Caki2 (cell line): ENCODE data around the gene PFAS. TPM values are rescaled to one million over a fixed set of nuclear protein-coding genes. Genes with fewer than 3 reads are reported as not detected.
A peak's percentile ranks its signal among the peaks of the same experiment; 100 is the strongest.

Source experiments
- DNase-seq: peaks from one replicate; pipeline ENCODE4 v3.0.0-alpha.2; 2015; ENCODE audit warnings: low read depth
- in situ Hi-C: cut with HindIII; loops from 2 replicates; pipeline ENCODE4 v1.10.0; 2016; ENCODE audit warnings: low sequenced_read_pairs, low pct_unique_long_range_greater_than_20kb, mixed read lengths
- total RNA-seq: library from RNA; depleted of rRNA; stranded (reverse); fragments of >200 nt; shearing (Covaris generic); gene quantifications from 2 replicates; pipeline ENCODE4 v1.2.3, GENCODE V29; 2014; ENCODE audit warnings: low replicate concordance

The PFAS gene
- total RNA-seq, 1 experiment from 2014 or later: 30.2 TPM

- no peak for DNase-seq
- in situ Hi-C loops: no loop called here
Observed at GRCh38 chr17:8287651-8288335, 38.7 kb downstream of the PFAS start.

- in situ Hi-C loops: no loop called here
- peak; percentile 71 for DNase-seq
Observed at GRCh38 chr17:8288336-8289102, 39.4 kb downstream of the PFAS start, which contains the start of gene RANGRF. TSS of gene RANGRF (plus strand) at chr17:8288670. CDS start at chr17:8288789, 119 bp downstream.

- DNase-seq: no peak
- in situ Hi-C loops: no loop called here
Observed at GRCh38 chr17:8289103-8289397, 40.0 kb downstream of the PFAS start.

DNA sequence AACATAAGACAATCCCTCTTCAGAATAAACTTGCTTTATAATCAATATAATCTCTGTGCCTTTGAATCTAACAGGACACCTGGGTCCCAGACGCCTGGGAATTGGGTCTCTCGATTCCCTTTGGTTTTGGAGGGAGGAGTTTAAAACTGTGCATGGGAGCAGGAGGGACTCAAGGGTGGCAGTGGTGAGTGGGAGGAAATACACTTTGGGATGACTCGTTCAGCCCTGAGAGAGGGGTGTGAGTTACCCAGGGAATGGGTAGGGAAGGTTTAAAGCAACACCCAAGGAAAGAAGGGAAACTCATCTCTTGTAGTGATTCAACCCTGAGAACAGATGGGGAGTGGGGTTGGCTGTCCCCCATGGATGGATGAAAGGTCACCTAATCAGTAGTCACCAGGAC lies 41.0 kb downstream of the PFAS start:
- in situ Hi-C loops: no loop called here

DNA sequence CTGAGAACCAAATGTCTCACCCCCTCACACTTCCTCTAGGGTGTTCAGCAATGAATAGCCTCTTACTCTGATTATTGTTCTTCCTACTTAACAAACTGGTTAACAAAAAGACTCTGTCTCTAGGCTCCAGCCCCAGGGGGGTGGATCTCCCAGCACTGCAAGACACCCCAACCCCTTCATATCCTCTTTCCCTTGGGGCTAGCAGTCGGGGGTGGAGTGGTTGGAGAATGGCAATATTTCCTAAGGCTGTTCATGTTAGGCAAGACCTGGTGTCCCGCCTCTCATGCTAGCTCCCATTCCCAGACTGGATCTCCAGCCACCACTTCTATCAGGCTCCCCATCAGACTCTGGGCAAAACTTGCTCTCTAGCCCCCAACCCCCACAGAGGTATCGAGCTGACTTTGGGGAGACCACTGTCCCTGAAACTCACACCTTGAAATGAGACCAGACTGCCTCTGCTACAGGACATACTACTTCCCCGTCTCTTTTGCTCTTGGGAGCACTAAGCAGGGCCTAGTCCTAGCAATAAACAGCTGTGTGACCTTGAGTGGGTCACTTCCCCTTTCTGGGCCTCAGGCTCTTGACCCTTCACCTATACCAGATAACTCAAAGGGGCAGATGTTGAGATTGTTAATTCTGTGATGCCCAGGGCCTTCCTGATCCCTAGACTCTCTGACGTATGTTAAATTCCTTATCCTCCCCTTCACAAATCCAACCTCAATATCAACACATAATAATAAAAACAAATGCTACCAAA lies 43.7 kb downstream of the PFAS start:
- no peak for DNase-seq
- in situ Hi-C loops: no loop called here

More for the DNA sequence above, 41.0 kb downstream of the PFAS start:
- no peak for DNase-seq

GRCh38 chr17:8294361-8294760 lies 45.3 kb downstream of the PFAS start:
- in situ Hi-C loops: no loop called here
- no peak for DNase-seq

DNA sequence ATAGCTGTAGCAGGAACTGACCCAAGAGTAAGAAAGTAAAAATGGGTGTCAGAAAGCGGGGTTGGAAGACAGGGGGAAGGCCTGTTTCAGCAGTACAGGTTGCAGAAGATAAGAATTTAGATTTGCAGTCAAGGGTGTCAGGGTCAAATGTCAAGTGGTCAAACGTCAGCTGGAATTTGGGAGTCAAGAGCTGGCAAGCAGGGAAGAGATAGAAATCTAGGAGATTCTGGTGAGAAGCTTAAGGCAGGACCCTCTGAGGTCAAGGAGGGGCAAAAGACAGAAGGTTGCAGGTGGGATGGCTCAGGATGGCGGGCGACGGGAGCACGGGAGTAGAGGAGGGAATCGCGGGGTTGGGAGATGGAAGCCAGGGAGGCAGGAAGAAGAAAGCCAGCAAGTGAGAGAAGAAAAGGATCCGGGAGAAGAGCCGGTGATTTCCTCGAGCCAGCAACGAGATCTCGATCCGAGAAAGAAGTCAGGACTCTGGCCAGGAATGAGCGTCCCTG lies 45.8 kb downstream of the PFAS start:
- in situ Hi-C loops: no loop called here
- no peak for DNase-seq

GRCh38 chr17:8300226-8300625 lies 51.1 kb downstream of the PFAS start:
- DNase-seq: no peak
- in situ Hi-C loops: no loop called here

DNA sequence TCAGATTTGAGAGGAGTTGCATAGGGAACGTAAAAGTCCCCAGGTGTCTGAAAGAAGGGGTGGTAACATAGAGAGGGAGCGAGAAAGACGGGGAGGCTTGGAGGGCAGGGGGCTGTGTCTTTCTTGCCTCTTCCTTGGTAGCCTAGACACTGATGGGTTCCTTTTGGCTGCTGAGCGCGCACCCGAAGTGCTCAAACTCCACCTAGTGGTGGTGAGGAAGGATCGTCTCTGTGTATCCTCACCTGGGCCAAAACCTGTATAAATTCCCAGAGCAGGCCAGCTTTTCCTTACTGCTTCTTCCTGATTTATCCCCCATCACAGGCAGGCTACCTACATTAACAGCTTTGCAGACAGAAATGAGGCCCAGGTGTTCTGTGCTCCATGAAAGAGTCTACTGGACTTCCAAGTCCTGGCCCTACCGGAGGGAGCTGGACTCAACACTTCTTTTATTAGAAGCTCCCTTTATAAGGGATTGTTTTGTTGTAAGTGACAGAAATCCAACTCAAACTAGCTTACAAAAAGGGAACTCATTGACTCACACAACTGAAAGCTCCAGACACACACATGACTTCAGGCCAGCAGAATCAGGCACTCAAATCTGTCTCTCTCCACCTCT lies 51.6 kb downstream of the PFAS start:
- peak; percentile 49 for DNase-seq
- in situ Hi-C loops: no loop called here

- DNase-seq: no peak
- in situ Hi-C loops: no loop called here
Observed at GRCh38 chr17:8310601-8311123, 61.6 kb downstream of the PFAS start.

GRCh38 chr17:8311131-8311790 lies 62.2 kb downstream of the PFAS start:
- DNase-seq: no peak
- in situ Hi-C loops: no loop called here

DNA sequence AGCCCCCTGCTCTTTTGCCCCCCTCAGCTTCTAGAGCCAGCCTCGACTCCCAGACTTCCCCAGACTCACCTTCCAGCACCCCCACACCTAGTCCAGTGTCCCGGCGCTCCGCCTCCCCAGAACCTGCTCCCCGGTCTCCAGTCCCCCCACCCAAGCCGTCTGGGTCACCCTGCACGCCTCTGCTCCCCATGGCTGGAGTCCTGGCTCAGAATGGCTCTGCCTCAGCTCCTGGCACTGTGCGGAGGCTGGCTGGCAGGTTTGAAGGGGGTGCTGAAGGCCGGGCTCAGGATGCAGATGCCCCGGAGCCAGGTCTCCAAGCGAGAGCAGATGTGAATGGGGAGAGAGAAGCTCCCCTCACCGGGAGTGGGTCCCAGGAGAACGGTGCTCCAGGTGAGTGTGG lies 63.2 kb downstream of the PFAS start:
- DNase-seq: no peak
- in situ Hi-C loops: no loop called here

DNA sequence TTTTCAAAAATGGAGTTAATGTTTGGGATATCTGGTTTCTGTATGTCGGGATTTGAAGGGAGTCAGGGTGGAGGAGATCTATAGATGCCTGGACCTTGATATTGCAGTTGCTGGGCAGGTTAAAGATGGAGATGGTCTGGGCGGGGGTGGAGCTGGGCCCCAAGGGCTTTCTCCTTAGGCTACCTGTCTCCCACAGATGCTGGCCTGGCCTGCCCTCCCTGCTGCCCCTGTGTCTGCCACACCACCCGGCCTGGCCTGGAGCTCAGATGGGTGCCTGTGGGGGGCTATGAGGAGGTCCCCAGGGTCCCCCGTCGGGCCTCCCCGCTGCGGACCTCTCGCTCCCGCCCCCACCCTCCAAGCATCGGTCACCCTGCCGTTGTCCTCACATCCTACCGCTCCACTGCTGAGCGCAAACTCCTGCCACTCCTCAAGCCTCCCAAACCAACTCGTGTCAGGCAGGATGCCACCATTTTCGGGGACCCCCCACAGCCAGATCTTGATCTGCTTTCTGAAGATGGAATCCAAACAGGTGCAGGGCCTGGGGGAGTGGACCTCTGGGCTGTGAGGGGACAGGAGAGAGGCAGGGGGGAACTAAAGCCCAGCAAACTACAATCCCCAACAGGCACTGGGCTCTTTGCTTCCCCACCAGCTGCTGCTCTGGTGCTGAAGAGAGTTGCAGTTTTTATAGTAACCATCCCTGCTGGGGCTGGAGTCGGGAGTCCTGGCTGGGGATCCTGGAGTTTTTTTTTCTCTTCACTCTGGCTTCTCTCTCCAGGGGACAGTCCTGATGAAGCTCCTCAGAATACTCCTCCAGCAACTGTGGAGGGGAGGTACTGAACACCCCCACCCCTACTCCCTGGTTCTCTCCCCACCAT lies 63.9 kb downstream of the PFAS start:
- DNase-seq: no peak
- in situ Hi-C loops: no loop called here

- in situ Hi-C loops: no loop called here
- DNase-seq: no peak
Observed at GRCh38 chr17:8314797-8315763, 66.0 kb downstream of the PFAS start.

DNA sequence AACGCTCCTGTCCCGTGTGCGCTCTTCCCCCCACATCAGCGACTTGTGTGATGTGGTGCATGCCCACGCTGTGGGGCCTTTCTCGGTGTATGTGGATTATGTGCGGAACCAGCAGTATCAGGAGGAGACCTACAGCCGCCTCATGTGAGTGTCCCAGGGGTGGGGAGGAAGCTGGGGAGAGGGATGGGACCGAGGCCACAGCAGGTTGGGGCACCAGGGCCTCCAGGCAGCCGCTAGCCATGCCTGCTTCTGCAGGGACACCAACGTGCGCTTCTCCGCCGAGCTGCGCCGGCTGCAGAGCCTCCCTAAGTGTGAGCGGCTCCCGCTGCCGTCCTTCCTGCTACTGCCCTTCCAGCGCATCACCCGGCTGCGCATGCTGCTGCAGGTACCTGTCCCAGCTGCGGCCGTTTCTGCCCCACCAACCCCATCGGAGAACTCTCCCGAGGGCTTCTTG lies 66.7 kb downstream of the PFAS start:
- DNase-seq: no peak
- in situ Hi-C loops: no loop called here
